ENCODE measurements around the gene SPINK4.

Gene SPINK4

DNA sequence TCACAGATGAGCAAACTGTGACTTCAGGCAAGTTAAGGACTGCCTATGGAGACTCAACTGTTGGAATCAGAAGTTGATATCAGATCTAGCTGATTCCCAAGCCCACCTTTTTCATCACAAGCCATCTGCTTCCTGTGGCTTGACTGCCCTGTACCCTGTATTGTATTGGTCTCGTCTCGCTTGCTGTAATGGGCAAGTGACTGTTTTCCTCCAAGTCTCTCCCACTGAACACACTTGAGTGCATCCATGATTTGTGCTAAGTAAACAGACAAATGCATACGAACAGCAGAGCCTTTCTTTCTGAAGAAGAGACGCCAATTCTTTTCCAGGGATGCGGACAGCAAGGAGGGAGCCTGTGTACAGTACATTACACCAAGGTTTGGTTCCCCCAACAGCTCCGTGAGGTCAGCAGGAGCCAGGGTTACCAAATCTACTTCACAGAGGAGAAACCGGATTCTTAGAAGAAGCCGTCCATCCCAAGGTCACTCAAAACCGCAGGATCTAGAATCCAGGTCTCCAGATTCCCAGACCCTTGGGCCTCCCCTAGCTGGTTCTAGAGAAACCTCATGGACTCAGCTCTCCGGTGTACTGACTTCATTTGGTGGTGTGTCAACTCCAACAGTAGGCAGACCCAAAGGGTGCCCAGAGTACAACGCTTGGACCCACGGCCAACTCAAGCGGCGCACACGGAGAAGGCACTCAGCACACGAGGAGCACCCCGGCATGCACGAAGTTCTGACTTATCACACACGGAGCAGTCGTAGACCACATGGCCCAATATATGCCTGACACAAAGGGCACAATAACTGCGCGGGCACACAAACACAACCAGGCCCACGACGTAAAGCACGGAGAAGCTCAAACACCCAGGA is 23.4 kb downstream of the SPINK4 start:
- Histone ChIP-seq H3K9ac (ENCODE audit: low read depth, low read length) (peak overlapping the region; percentile 84), H3K4me3 (ENCODE audit: low read length) (peak overlapping the region; percentile 94), H3K36me3 (ENCODE audit: insufficient read depth, low read length) (peaks cover 60% of the 10 kb centered on the region), H3K9me3 (ENCODE audit: insufficient read depth, low read depth, low read length) (no peaks in the 10 kb centered on the region), H3K27me3 (ENCODE audit: insufficient read depth, low read length) (no peaks in the 10 kb centered on the region), H3K4me1 (ENCODE audit: insufficient read depth, low read length) (peaks cover 10% of the 10 kb centered on the region), H3K27ac (ENCODE audit: low read depth, low read length) (no peak overlapping the region)
- 8% methylated on average over 25 of the region's 25 CpGs for WGBS

DNA sequence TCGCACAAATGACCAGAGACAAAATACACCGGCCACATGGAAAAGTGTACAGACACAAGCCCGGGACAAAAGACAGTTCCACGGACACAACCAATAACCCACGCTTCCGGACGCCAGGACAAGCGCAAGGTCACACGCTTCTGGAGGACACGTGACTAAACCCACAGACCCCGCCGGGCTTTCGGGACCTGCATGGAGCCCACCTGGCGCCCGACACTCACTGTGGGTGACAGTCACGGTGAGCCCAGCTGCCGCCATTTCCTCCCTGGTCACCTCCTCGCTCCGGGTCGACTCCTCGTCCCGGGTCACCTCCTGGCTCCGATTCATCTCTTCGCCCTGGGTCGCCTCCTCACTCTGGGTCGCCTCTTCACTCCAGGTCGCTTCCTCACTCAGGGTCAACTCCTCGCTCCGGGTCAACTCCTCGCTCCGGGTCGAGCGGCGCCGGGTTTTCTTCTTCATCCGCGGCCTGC is 24.1 kb downstream of the SPINK4 start:
- Histone ChIP-seq H3K9ac (ENCODE audit: low read depth, low read length) (peak overlapping the region; percentile 84), H3K4me1 (ENCODE audit: insufficient read depth, low read length) (peaks cover 10% of the 10 kb centered on the region), H3K27me3 (ENCODE audit: insufficient read depth, low read length) (no peaks in the 10 kb centered on the region), H3K36me3 (ENCODE audit: insufficient read depth, low read length) (peaks cover 60% of the 10 kb centered on the region), H3K4me3 (ENCODE audit: low read length) (peak overlapping the region; percentile 94), H3K27ac (ENCODE audit: low read depth, low read length) (peak overlapping the region; percentile 66), H3K9me3 (ENCODE audit: insufficient read depth, low read depth, low read length) (no peaks in the 10 kb centered on the region)
- under 1% methylated on average over 37 of the region's 37 CpGs for WGBS

DNA sequence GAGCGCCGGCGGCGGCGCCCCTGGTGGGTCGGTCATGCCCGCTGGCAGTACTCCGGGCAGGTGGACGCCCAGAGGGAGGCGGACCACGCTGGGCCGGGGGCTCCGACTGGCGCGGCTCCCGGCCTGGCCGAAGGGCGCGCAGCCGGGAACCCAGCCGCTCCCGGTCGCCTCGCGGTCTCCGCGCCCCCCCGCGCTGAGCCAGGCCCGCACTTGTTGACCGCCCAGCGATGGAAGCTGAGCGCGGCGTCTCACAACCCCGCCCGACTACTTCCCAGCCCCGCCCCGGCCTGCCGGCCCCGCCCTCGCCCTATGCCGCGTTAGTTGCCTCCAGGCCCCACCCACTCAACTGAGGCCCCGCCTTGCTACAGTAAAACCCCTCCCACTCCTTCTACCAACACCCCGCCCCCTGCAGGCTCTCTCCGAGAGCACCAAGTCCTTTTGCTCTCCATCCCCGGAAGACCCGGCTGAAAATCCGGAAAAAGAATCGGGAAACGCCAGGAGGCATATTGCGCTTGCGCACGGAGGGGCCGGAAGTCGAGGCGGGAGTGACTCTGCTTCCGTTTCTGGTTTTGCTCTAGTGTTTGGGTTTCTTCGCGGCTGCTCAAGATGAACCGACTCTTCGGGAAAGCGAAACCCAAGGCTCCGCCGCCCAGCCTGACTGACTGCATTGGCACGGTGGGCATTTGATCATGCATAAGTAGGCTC is 24.7 kb downstream of the SPINK4 start, which contains the start of the genes BAG1 and CHMP5:
BAG1 (minus strand) TSS at position 236 of the 705 bp plus-strand sequence.
CHMP5 (plus strand) TSS at position 577 of the 705 bp plus-strand sequence; CDS start at position 607, 30 bp downstream.
- under 1% methylated on average over 67 of the region's 67 CpGs for WGBS
- Histone ChIP-seq H3K36me3 (ENCODE audit: insufficient read depth, low read length) (peaks cover 59% of the 10 kb centered on the region), H3K27me3 (ENCODE audit: insufficient read depth, low read length) (no peaks in the 10 kb centered on the region), H3K4me3 (ENCODE audit: low read length) (peak within 1 kb of the TSS; percentile 94), H3K9me3 (ENCODE audit: insufficient read depth, low read depth, low read length) (no peaks in the 10 kb centered on the region), H3K27ac (ENCODE audit: low read depth, low read length) (peak within 1 kb of the TSS; percentile 66), H3K4me1 (ENCODE audit: insufficient read depth, low read length) (peaks cover 10% of the 10 kb centered on the region), H3K9ac (ENCODE audit: low read depth, low read length) (peak within 1 kb of the TSS; percentile 84)

DNA sequence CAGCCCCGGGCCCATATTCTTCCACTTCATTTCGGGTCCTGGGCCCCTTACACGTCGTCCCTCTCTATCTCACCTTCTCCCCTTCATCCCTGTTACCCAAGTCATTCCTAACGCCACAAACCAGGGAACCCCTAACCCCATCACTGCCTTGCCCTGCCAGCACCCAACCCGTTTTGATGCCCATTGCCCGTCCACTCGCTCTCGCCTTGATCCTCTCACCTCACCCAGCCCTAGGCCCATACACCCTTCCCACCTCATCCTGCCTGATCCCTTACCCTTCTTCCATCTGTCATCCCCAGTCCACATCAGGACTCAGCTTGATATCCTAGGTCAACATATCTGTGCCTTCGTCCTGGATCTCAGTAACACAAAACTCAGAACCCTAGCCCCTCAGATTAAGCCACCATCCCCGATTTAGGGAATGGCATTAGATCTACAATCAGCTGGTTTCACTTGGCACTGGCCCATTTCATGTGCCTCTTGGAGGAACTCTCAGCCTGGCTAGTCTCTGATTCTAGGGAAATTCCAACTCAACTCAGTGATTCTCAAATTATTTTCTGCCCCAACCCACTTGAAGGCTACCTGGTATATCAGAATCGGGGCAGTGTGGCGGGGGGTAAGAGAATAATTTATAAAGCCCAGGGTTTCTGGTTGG is 25.4 kb downstream of the SPINK4 start:
- H3K36me3 ChIP-seq (ENCODE audit: insufficient read depth, low read length): peaks cover 58% of the 10 kb centered on the region
- WGBS: 13% methylated on average over 11 of the region's 13 CpGs
- peak overlapping the region; percentile 94 for H3K4me3 ChIP-seq (ENCODE audit: low read length)
- peak overlapping the region; percentile 69 for H3K9ac ChIP-seq (ENCODE audit: low read depth, low read length)
- H3K27ac ChIP-seq (ENCODE audit: low read depth, low read length): no peak overlapping the region
- H3K27me3 ChIP-seq (ENCODE audit: insufficient read depth, low read length): no peaks in the 10 kb centered on the region
- H3K9me3 ChIP-seq (ENCODE audit: insufficient read depth, low read depth, low read length): no peaks in the 10 kb centered on the region
- H3K4me1 ChIP-seq (ENCODE audit: insufficient read depth, low read length): peaks cover 10% of the 10 kb centered on the region

DNA sequence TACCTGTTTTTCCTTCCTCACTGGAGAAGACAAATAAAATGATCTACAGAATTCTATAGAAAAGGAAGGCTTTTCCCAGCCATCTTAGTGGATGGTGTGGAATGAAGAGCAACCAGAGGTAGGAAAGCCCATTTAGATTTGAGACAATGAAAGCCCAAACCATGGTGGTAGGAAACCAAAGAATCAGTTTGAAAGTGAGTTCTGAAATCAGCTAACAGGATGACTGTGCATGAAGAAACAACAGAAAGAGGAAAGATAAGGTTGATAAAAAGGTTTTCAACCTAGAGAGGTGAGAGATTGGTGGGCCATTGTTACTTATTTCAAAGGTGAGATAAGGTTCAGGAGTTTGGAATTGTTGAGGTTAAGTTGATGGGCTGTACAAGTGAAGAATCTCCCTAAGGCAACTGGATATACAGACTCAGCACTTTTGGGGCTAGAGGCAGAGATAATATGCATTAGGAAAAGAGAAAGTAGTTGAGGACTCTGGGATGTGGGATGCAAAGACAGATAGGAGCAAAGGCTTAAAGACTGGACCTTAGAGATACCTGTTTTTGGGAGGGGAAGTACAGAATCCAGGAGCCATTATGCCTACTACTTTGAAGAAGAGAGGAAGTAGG is 27.3 kb downstream of the SPINK4 start:
- Histone ChIP-seq H3K4me3 (ENCODE audit: low read length) (no peak overlapping the region), H3K27ac (ENCODE audit: low read depth, low read length) (no peak overlapping the region), H3K27me3 (ENCODE audit: insufficient read depth, low read length) (no peaks in the 10 kb centered on the region), H3K36me3 (ENCODE audit: insufficient read depth, low read length) (peaks cover 57% of the 10 kb centered on the region), H3K4me1 (ENCODE audit: insufficient read depth, low read length) (peaks cover 10% of the 10 kb centered on the region), H3K9me3 (ENCODE audit: insufficient read depth, low read depth, low read length) (no peaks in the 10 kb centered on the region), H3K9ac (ENCODE audit: low read depth, low read length) (no peak overlapping the region)

DNA sequence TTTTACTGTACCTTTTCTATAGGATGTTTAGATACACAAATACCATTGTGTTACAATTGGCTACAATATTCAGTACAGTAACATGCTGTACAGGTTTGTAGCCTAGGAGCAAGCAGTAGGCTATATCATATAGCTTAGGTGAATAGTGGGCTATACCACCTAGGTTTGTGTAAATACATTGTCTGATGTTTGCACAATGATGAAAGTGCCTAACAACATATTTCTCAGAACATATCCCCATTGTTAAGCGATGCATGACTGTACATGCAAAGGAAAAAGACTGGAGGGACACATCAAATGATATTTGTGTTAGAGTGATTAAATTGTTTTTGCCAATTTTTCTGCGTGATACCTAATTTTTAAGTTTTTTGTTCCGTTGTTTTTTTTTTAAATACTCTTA is 30.2 kb downstream of the SPINK4 start:
- Histone ChIP-seq H3K4me3 (ENCODE audit: low read length) (no peak overlapping the region), H3K9me3 (ENCODE audit: insufficient read depth, low read depth, low read length) (no peaks in the 10 kb centered on the region), H3K27me3 (ENCODE audit: insufficient read depth, low read length) (no peaks in the 10 kb centered on the region), H3K27ac (ENCODE audit: low read depth, low read length) (no peak overlapping the region), H3K9ac (ENCODE audit: low read depth, low read length) (no peak overlapping the region), H3K4me1 (ENCODE audit: insufficient read depth, low read length) (peaks cover 6% of the 10 kb centered on the region), H3K36me3 (ENCODE audit: insufficient read depth, low read length) (peaks cover 77% of the 10 kb centered on the region)
- 91% methylated on average over 3 of the region's 3 CpGs for WGBS

DNA sequence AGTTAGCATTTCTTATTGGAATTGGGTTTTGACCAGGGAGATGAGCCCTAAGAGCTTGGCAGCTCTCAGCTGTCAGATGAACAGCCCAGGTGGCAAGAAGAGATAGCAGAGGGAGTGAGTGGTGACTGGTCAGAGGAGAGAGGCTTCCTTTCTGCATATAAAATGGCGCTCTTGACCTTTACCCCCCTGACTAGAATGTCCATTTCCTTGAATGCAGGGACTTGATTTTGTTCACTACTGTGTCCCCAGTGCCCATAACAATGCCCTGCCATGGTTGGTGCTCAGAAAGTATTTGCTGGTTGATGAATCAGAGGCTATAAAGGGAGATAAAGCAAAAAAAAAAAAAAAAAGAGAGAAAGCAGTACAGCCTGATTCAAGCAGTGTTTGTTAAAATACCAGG is 32.1 kb downstream of the SPINK4 start:
- Histone ChIP-seq H3K9ac (ENCODE audit: low read depth, low read length) (no peak overlapping the region), H3K9me3 (ENCODE audit: insufficient read depth, low read depth, low read length) (no peaks in the 10 kb centered on the region), H3K4me1 (ENCODE audit: insufficient read depth, low read length) (no peaks in the 10 kb centered on the region), H3K27me3 (ENCODE audit: insufficient read depth, low read length) (no peaks in the 10 kb centered on the region), H3K36me3 (ENCODE audit: insufficient read depth, low read length) (peaks cover 88% of the 10 kb centered on the region), H3K4me3 (ENCODE audit: low read length) (no peak overlapping the region), H3K27ac (ENCODE audit: low read depth, low read length) (no peak overlapping the region)
- 100% methylated on average over 1 of the region's 1 CpG for WGBS

DNA sequence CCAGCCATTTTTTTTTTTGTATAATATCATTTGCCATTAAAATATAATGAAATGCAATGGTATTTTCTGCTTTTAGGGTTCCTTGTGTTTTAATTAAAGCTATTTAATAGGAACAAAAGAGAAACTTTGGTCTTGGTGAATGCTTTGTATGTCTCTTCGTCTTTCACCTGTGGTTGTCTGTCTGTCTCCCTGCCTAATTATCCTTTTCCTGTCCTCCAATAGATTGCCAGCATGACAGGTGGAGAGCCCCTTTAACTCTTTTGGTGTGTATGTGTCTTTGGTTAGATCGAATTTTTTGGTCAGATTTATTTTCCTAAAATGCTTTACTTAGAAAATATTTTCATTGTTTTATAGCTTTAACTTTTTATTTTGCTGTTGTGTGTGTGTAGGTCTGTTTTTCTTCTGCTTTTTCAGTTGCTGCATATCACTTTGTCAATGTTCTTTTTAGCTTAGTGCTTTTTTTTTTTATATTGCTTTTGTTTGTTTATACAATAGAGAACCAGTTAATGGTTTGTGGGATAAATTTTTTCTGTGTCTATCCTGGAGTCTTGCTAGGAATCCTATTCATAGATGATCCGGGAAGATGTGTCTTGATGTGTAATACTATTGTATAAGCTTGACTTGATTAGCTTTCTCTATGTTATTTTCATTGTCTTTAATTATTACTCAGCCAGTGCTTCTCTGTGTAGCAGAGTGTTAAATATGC is 33.5 kb downstream of the SPINK4 start:
- Histone ChIP-seq H3K9ac (ENCODE audit: low read depth, low read length) (no peak overlapping the region), H3K4me1 (ENCODE audit: insufficient read depth, low read length) (no peaks in the 10 kb centered on the region), H3K4me3 (ENCODE audit: low read length) (no peak overlapping the region), H3K9me3 (ENCODE audit: insufficient read depth, low read depth, low read length) (no peaks in the 10 kb centered on the region), H3K36me3 (ENCODE audit: insufficient read depth, low read length) (peaks cover 88% of the 10 kb centered on the region), H3K27me3 (ENCODE audit: insufficient read depth, low read length) (no peaks in the 10 kb centered on the region), H3K27ac (ENCODE audit: low read depth, low read length) (no peak overlapping the region)
- 94% methylated on average over 2 of the region's 3 CpGs for WGBS

DNA sequence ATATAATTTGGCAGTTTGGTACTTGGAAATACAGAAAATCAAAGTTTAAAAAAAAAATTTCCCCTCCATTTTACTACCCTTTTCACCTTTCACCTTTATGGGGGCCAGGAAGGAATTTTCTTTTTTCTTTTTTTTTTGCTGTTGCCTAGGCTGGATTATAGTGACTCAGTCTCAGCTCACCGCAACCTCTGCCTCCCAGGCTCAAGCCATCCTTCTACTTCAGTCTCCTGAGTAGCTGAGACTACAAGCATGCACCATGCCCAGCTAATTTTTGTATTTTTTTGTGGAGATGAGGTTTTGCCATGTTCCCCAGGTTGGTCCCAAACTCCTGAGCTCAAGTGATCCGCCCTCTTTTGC is 34.0 kb downstream of the SPINK4 start:
- Histone ChIP-seq H3K27ac (ENCODE audit: low read depth, low read length) (no peak overlapping the region), H3K36me3 (ENCODE audit: insufficient read depth, low read length) (peaks cover 88% of the 10 kb centered on the region), H3K27me3 (ENCODE audit: insufficient read depth, low read length) (no peaks in the 10 kb centered on the region), H3K4me3 (ENCODE audit: low read length) (no peak overlapping the region), H3K4me1 (ENCODE audit: insufficient read depth, low read length) (no peaks in the 10 kb centered on the region), H3K9ac (ENCODE audit: low read depth, low read length) (no peak overlapping the region), H3K9me3 (ENCODE audit: insufficient read depth, low read depth, low read length) (no peaks in the 10 kb centered on the region)
- WGBS: 96% methylated on average over 2 of the region's 2 CpGs

DNA sequence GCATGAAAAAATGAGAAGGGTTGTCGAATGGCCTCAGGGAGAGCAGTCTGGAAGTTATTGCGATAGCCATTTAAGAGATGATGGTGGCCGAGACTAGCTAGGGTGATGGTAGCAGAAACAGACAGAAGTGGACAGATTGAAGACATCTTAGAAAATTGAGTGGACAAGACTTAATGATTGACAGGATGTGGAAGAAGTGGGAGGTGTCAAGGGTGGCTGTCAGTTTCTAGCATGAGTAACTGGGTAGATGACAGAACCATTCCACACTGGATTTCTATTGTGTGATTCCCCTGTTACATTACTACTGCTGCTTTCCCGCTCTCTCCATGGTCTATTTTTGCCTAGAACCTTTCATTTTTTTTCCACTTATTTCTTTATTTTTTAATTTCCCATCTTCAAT is 37.5 kb downstream of the SPINK4 start:
- Histone ChIP-seq H3K27ac (ENCODE audit: low read depth, low read length) (no peak overlapping the region), H3K27me3 (ENCODE audit: insufficient read depth, low read length) (no peaks in the 10 kb centered on the region), H3K36me3 (ENCODE audit: insufficient read depth, low read length) (peaks cover 87% of the 10 kb centered on the region), H3K9ac (ENCODE audit: low read depth, low read length) (no peak overlapping the region), H3K4me1 (ENCODE audit: insufficient read depth, low read length) (no peaks in the 10 kb centered on the region), H3K9me3 (ENCODE audit: insufficient read depth, low read depth, low read length) (no peaks in the 10 kb centered on the region), H3K4me3 (ENCODE audit: low read length) (no peak overlapping the region)
- WGBS: 95% methylated on average over 4 of the region's 4 CpGs

All from HUES64 (cell line).